ENCODE measurements around the gene RTEL1.

DNA sequence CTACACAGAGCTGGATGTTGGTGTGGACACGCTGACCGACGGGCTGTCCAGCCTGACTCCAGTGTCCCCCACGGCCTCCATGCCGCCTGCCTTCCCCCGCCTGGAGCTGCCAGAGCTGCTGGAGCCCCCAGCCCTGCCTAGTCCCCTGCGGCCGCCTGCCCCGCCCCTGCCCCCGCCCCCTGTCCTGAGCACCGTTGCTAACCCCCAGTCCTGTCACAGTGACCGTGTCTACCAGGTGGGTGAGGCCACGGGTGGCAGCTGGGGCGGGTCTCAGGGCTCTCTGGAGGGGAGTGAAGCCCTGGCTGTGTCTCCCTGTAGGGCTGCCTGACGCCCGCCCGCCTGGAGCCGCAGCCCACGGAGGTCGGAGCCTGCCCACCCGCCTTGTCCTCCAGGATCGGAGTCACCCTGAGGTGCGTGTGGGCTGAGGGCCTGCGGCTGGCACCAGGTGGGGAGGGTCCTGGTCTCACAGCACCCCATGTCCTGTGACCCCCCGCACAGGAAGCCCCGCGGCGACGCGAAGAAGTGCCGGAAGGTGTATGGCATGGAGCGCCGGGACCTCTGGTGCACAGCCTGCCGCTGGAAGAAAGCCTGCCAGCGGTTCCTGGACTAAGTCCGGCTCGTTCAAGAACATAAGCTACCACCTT is 84.4 kb downstream of the RTEL1 start:
- no peak for TF ChIP-seq POLR2A (IDR thresholded peaks at IDR 0.05)
- no peak for TF ChIP-seq CTCF (IDR thresholded peaks at IDR 0.05)

Measured in right lobe of liver (tissue), 4 donors.